Liver (tissue), 9 donors: ENCODE data around the gene COL11A1. TPM values are rescaled to one million over a fixed set of nuclear protein-coding genes. Genes with fewer than 3 reads are reported as not detected.

Source experiments
- DNase-seq: peaks from one replicate; pipeline ENCODE4 v3.0.0-alpha.2; 2017; ENCODE audit warnings: low spot score
- H3K27ac ChIP-seq, 2 donors: one replicate each; pipeline ENCODE4 v1.7.0; 2013; ENCODE audit warnings: inconsistent platforms in 2 of 2, low read length in 2 of 2, control low read depth in 1 of 2, low read depth in 1 of 2, mild to moderate bottlenecking in 1 of 2
- H3K27me3 ChIP-seq, 4 donors: one replicate each; pipeline versions ENCODE4 v1.6.1 to v1.7.0; 2013; ENCODE audit warnings: low read length in 3 of 4, inconsistent platforms in 1 of 4, mild to moderate bottlenecking in 1 of 4, moderate library complexity in 1 of 4; ENCODE audit not compliant: control insufficient read depth in 4 of 4, insufficient read depth in 4 of 4
- H3K36me3 ChIP-seq, 4 donors: one replicate each; pipeline versions ENCODE4 v1.6.1 to v1.7.0; 2013; ENCODE audit warnings: low read length in 3 of 4, mild to moderate bottlenecking in 3 of 4, low read depth in 1 of 4, moderate library complexity in 1 of 4; ENCODE audit not compliant: control insufficient read depth in 4 of 4, insufficient read depth in 3 of 4
- H3K4me1 ChIP-seq, 4 donors: one replicate each; pipeline versions ENCODE4 v1.6.1 to v1.7.0; 2013; ENCODE audit warnings: low read length in 3 of 4, mild to moderate bottlenecking in 3 of 4, moderate library complexity in 1 of 4; ENCODE audit not compliant: control insufficient read depth in 4 of 4, insufficient read depth in 4 of 4
- H3K4me3 ChIP-seq, 3 donors: one replicate each; pipeline versions ENCODE4 v1.6.1 to v1.7.0; 2013; ENCODE audit warnings: low read length in 3 of 3, control low read depth in 1 of 3, low read depth in 1 of 3, mild to moderate bottlenecking in 1 of 3
- H3K9ac ChIP-seq, 2 donors: one replicate each; pipeline ENCODE4 v1.7.0; 2013; ENCODE audit warnings: low read length in 2 of 2, mild to moderate bottlenecking in 2 of 2, moderate library complexity in 2 of 2, control low read depth in 1 of 2, low read depth in 1 of 2
- H3K9me3 ChIP-seq, 4 donors: one replicate each; pipeline versions ENCODE4 v1.6.1 to v1.7.0; 2013; ENCODE audit warnings: low read length in 3 of 4; ENCODE audit not compliant: control insufficient read depth in 4 of 4
- CTCF ChIP-seq: fragments of 150-350 bp; IDR thresholded peaks from 2 replicates; pipeline ENCODE4 v1.5.1; 2017; ENCODE audit warnings: improper control_type of control experiment, low read depth, low read length; ENCODE audit not compliant: missing input control
- EGR1 ChIP-seq, 2 donors: IDR thresholded peaks; 2 replicates each; pipeline ENCODE4 v1.6.1; 2016 to 2018; ENCODE audit warnings: antibody characterized with exemption in 2 of 2, low read depth in 2 of 2
- FOXA2 ChIP-seq: IDR thresholded peaks from 2 replicates; pipeline ENCODE4 v1.6.1; 2016; ENCODE audit warnings: antibody characterized with exemption
- HNF4A ChIP-seq, 2 donors: conservative IDR thresholded peaks; 2 replicates each; pipeline ENCODE4 v1.6.1; 2016; ENCODE audit warnings: antibody characterized with exemption in 2 of 2, mild to moderate bottlenecking in 2 of 2
- HNF4G ChIP-seq: IDR thresholded peaks from 2 replicates; pipeline ENCODE4 v1.6.1; 2016; ENCODE audit warnings: antibody characterized with exemption
- JUND ChIP-seq, 2 donors: IDR thresholded peaks; 2 replicates each; pipeline ENCODE4 v1.6.1; 2016; ENCODE audit warnings: antibody characterized with exemption in 2 of 2
- RAD21 ChIP-seq, 2 donors: IDR thresholded peaks; 2 replicates each; pipeline ENCODE4 v1.6.1; 2016; ENCODE audit warnings: antibody characterized with exemption in 2 of 2, mild to moderate bottlenecking in 2 of 2
- RXRA ChIP-seq, 2 donors: IDR thresholded peaks; 2 replicates each; pipeline ENCODE4 v1.6.1; 2017 to 2018; ENCODE audit warnings: antibody characterized with exemption in 2 of 2, mild to moderate bottlenecking in 1 of 2
- SP1 ChIP-seq: IDR thresholded peaks from 2 replicates; pipeline ENCODE4 v1.6.1; 2018; ENCODE audit warnings: antibody characterized with exemption, mild to moderate bottlenecking
- YY1 ChIP-seq: IDR thresholded peaks from 2 replicates; pipeline ENCODE4 v1.6.1; 2016; ENCODE audit warnings: antibody characterized with exemption, mild to moderate bottlenecking
- ZBTB33 ChIP-seq: IDR thresholded peaks from 2 replicates; pipeline ENCODE4 v1.6.1; 2016; ENCODE audit warnings: antibody characterized with exemption
- WGBS: extraction: QIAGEN DNeasy Blood & Tissue Kit; methylation state at CpG from one replicate; pipeline ENCODE4 v1.1.7; 2013; 5-methylcytosine and 5-hydroxymethylcytosine counted together
- polyA plus RNA-seq, 2 donors: library from polyadenylated mRNA; stranded (reverse) in 1 of 2; unstranded in 1 of 2; fragments of 200-250 nt in 1 of 2; fragments of >200 nt in 1 of 2; fragmentation: Nextera tagmentation in 1 of 2; extraction: Ambion mirVana in 1 of 2; gene quantifications; one replicate each; pipeline versions ENCODE4 v1.2.1 to v1.2.3, GENCODE V29; 2013 to 2015
- total RNA-seq, 2 donors: library from RNA; depleted of rRNA; stranded (reverse); fragments of >200 nt; gene quantifications; one replicate each; pipeline ENCODE4 v1.2.3, GENCODE V29; 2014
- TF ChIP-seq, protein P1 (sequence below): IDR thresholded peaks from 2 replicates; pipeline ENCODE4 v1.6.1; 2016; ENCODE audit warnings: antibody characterized with exemption
- TF ChIP-seq, protein P2 (sequence below): IDR thresholded peaks from 2 replicates; pipeline ENCODE4 v1.6.1; 2016; ENCODE audit warnings: antibody characterized with exemption, mild to moderate bottlenecking
- donor health status: healthy.
- donor health status: healthy.
- donor health status: healthy.
- donor health status: healthy.
- donor health status: healthy.

COL11A1 gene
- total and polyA plus RNA-seq, 4 donors = 0.01 to 0.42 TPM; not detected in 2

- Histone ChIP-seq H3K27me3 (no peaks in the 10 kb centered on the region), H3K36me3 (no peaks in the 10 kb centered on the region), H3K27ac (no peak overlapping the region), H3K9ac (no peak overlapping the region), H3K4me3 (no peak overlapping the region), H3K4me1 (no peaks in the 10 kb centered on the region), H3K9me3 (no peaks in the 10 kb centered on the region)
- DNase-seq = no peak
- no peak for TF ChIP-seq ZBTB33
- TF ChIP-seq HNF4G = no peak
- no peak for TF ChIP-seq JUND (IDR thresholded peaks at IDR 0.05)
- no peak for TF ChIP-seq SP1
- no peak for TF ChIP-seq YY1
- TF ChIP-seq CTCF = no peak
- no peak for TF ChIP-seq FOXA2
- no peak for TF ChIP-seq RAD21 (IDR thresholded peaks at IDR 0.05)
- TF ChIP-seq, protein P1, sequence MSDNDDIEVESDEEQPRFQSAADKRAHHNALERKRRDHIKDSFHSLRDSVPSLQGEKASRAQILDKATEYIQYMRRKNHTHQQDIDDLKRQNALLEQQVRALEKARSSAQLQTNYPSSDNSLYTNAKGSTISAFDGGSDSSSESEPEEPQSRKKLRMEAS = no peak
- no peak for TF ChIP-seq RXRA (IDR thresholded peaks at IDR 0.05)
- no peak for TF ChIP-seq HNF4A (conservative IDR thresholded peaks at IDR 0.05)
- TF ChIP-seq EGR1 (IDR thresholded peaks at IDR 0.05; ENCODE audit: low read depth in 2 of 2) = no peak
- TF ChIP-seq, protein P2, sequence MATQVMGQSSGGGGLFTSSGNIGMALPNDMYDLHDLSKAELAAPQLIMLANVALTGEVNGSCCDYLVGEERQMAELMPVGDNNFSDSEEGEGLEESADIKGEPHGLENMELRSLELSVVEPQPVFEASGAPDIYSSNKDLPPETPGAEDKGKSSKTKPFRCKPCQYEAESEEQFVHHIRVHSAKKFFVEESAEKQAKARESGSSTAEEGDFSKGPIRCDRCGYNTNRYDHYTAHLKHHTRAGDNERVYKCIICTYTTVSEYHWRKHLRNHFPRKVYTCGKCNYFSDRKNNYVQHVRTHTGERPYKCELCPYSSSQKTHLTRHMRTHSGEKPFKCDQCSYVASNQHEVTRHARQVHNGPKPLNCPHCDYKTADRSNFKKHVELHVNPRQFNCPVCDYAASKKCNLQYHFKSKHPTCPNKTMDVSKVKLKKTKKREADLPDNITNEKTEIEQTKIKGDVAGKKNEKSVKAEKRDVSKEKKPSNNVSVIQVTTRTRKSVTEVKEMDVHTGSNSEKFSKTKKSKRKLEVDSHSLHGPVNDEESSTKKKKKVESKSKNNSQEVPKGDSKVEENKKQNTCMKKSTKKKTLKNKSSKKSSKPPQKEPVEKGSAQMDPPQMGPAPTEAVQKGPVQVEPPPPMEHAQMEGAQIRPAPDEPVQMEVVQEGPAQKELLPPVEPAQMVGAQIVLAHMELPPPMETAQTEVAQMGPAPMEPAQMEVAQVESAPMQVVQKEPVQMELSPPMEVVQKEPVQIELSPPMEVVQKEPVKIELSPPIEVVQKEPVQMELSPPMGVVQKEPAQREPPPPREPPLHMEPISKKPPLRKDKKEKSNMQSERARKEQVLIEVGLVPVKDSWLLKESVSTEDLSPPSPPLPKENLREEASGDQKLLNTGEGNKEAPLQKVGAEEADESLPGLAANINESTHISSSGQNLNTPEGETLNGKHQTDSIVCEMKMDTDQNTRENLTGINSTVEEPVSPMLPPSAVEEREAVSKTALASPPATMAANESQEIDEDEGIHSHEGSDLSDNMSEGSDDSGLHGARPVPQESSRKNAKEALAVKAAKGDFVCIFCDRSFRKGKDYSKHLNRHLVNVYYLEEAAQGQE = no peak
- WGBS = 69% methylated on average over 2 of the region's 2 CpGs
Measured at GRCh38 chr1:103084181-103084580, 24.1 kb downstream of the COL11A1 start.

GRCh38 chr1:103075316-103076000 lies 32.9 kb downstream of the COL11A1 start:
- Histone ChIP-seq H3K9ac (no peak overlapping the region), H3K9me3 (no peaks in the 10 kb centered on the region), H3K4me3 (no peak overlapping the region), H3K4me1 (no peaks in the 10 kb centered on the region), H3K27me3 (no peaks in the 10 kb centered on the region), H3K27ac (no peak overlapping the region), H3K36me3 (no peaks in the 10 kb centered on the region)
- WGBS = 83% methylated on average over 2 of the region's 2 CpGs
- TF ChIP-seq CTCF (no peak), EGR1 (IDR thresholded peaks at IDR 0.05; ENCODE audit: low read depth in 2 of 2) (no peak)
- DNase-seq = no peak
